ENCODE measurements around the gene AADAC.
"Not testable (repeated sequence)": the region's sequence is repeated elsewhere in the genome, so short reads cannot be mapped to it uniquely, and the experiment has no call there.

The AADAC gene

GRCh38 chr3:151813799-151814198, at the start of gene AADAC:
TSS of gene AADAC (plus strand) at chr3:151814116. CDS start at chr3:151814163, 47 bp downstream.
- DNase-seq (ENCODE audit: low spot score) = no peak

GRCh38 chr3:151764699-151765098, 49.2 kb upstream of the AADAC start:
- DNase-seq (ENCODE audit: low spot score) = not testable (repeated sequence)

- DNase-seq (ENCODE audit: low spot score) = no peak
Observed at GRCh38 chr3:151765685-151766084, 48.2 kb upstream of the AADAC start.

GRCh38 chr3:151766454-151766853, 47.5 kb upstream of the AADAC start:
- DNase-seq (ENCODE audit: low spot score) = no peak

GRCh38 chr3:151768393-151768930, 45.5 kb upstream of the AADAC start:
- DNase-seq (ENCODE audit: low spot score) = no peak

GRCh38 chr3:151769175-151769574, 44.7 kb upstream of the AADAC start:
- DNase-seq (ENCODE audit: low spot score) = no peak

- no peak for DNase-seq (ENCODE audit: low spot score)
Observed at GRCh38 chr3:151770956-151771355, 43.0 kb upstream of the AADAC start.

GRCh38 chr3:151772825-151773480, 41.0 kb upstream of the AADAC start:
- DNase-seq (ENCODE audit: low spot score) = no peak

- no peak for DNase-seq (ENCODE audit: low spot score)
Observed at GRCh38 chr3:151774235-151774634, 39.7 kb upstream of the AADAC start.

GRCh38 chr3:151774910-151775309, 39.0 kb upstream of the AADAC start:
- DNase-seq (ENCODE audit: low spot score) = no peak

- no peak for DNase-seq (ENCODE audit: low spot score)
Observed at GRCh38 chr3:151775314-151776258, 38.3 kb upstream of the AADAC start.

GRCh38 chr3:151776259-151776740, 37.6 kb upstream of the AADAC start:
- DNase-seq (ENCODE audit: low spot score) = no peak

GRCh38 chr3:151777880-151778279, 36.0 kb upstream of the AADAC start:
- no peak for DNase-seq (ENCODE audit: low spot score)

- no peak for DNase-seq (ENCODE audit: low spot score)
Observed at GRCh38 chr3:151787626-151788025, 26.3 kb upstream of the AADAC start.

- no peak for DNase-seq (ENCODE audit: low spot score)
Observed at GRCh38 chr3:151788401-151788800, 25.5 kb upstream of the AADAC start.

GRCh38 chr3:151789853-151790463, 24.0 kb upstream of the AADAC start:
- DNase-seq (ENCODE audit: low spot score) = no peak

- DNase-seq (ENCODE audit: low spot score) = not testable (repeated sequence)
Observed at GRCh38 chr3:151790763-151791162, 23.2 kb upstream of the AADAC start.

GRCh38 chr3:151792411-151792810, 21.5 kb upstream of the AADAC start:
- DNase-seq (ENCODE audit: low spot score) = no peak

GRCh38 chr3:151793636-151794035, 20.3 kb upstream of the AADAC start:
- DNase-seq (ENCODE audit: low spot score) = no peak

GRCh38 chr3:151794080-151794479, 19.8 kb upstream of the AADAC start:
- no peak for DNase-seq (ENCODE audit: low spot score)

- no peak for DNase-seq (ENCODE audit: low spot score)
Observed at GRCh38 chr3:151795276-151795675, 18.6 kb upstream of the AADAC start.

GRCh38 chr3:151796105-151796680, 17.7 kb upstream of the AADAC start:
- DNase-seq (ENCODE audit: low spot score) = no peak

Measured in CD4-positive, alpha-beta T cell treated with Interleukin-15 for 4 hours (primary cell).